Measurements from ENCODE around the gene PPP1R12A. TPM values are rescaled to one million over a fixed set of nuclear protein-coding genes. Genes with fewer than 3 reads are reported as not detected.

Gene PPP1R12A
- total and polyA plus RNA-seq, 8 donors = 6.1 to 31.7 (median 14.8) TPM

DNA sequence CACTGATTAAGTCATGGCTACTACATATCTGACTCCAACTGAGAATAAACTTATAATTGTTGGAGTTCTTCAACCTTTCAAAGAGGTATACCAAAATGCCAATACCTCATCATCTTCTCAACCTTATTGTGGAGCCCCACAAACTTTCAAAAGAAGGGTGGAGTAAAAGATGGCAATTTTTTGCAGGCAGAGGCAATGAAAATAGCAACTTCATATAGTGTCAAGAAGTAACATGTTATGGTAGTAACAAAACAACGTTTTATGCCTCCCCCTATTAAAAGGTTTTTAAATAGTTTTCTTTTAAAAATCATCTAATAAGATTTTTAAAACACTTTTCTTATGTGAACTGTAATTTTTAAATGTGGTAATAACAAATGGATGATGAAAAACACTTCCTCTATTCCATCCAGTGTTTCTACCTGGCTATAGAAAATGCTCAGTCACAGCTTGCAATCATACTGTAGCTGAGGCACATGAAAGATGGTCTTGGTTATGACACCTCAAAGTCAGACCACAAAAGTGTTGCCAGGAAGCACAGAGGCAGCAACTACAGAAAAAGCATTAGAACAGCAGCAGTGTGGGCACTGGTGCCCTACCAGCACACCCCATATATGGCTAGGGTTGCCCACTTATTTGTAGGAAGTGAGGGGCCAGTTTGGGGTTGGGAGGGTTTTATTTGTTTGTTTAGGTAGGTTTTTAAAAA, 7.0 kb downstream of the PPP1R12A start:
- peaks cover 0 to 15% (median 11%) of the 10 kb centered on the region in 3 donors for H3K4me1 ChIP-seq
- no peak overlapping the region for H3K27ac ChIP-seq
- ATAC-seq (peak in 1 of 4 donors; percentile 32), DNase-seq (no peak), FAIRE-seq (no peak)
- no peaks in the 10 kb centered on the region for H3K36me3 ChIP-seq
- H3K27me3 ChIP-seq = no peaks in the 10 kb centered on the region
- WGBS, 2 donors = 27 to 49% methylated on average over 1 of the region's 1 CpG
- intact Hi-C loops (cut with DNase I) = no loop called here
- H3K4me3 ChIP-seq = no peak overlapping the region
- H3K9me3 ChIP-seq = no peaks in the 10 kb centered on the region
- TF ChIP-seq, protein P1, sequence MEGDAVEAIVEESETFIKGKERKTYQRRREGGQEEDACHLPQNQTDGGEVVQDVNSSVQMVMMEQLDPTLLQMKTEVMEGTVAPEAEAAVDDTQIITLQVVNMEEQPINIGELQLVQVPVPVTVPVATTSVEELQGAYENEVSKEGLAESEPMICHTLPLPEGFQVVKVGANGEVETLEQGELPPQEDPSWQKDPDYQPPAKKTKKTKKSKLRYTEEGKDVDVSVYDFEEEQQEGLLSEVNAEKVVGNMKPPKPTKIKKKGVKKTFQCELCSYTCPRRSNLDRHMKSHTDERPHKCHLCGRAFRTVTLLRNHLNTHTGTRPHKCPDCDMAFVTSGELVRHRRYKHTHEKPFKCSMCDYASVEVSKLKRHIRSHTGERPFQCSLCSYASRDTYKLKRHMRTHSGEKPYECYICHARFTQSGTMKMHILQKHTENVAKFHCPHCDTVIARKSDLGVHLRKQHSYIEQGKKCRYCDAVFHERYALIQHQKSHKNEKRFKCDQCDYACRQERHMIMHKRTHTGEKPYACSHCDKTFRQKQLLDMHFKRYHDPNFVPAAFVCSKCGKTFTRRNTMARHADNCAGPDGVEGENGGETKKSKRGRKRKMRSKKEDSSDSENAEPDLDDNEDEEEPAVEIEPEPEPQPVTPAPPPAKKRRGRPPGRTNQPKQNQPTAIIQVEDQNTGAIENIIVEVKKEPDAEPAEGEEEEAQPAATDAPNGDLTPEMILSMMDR (IDR thresholded peaks at IDR 0.05) = no peak

DNA sequence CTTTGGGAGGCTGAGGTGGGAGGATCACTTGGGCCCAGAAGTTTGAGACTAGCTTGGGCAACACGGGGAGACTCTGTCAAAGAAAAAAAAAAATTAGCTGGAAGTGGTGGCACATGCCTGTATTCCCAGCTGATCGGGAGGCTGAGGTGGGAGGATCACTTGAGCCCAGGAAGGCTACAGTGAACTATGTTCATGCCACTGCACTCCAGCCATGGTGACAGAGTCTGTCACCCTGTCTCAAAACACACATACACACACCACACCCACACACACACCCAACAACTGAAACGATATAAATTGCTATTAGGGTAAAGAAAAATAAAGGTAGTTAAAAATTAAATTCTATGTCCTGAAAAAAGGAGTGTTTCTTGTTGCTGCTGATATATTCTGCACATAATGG, 7.9 kb downstream of the PPP1R12A start:
- H3K27ac ChIP-seq = no peak overlapping the region
- no peak for ATAC-seq
- WGBS, 2 donors = 54 to 57% methylated on average over 3 of the region's 3 CpGs
- H3K4me3 ChIP-seq = no peak overlapping the region
- H3K27me3 ChIP-seq = no peaks in the 10 kb centered on the region
- intact Hi-C loops (cut with DNase I) = no loop called here
- TF ChIP-seq, protein P1 (IDR thresholded peaks at IDR 0.05) = no peak
- FAIRE-seq = no peak
- DNase-seq = no peak
- no peaks in the 10 kb centered on the region for H3K36me3 ChIP-seq
- peaks cover 0 to 5% (median 1%) of the 10 kb centered on the region in 3 donors for H3K4me1 ChIP-seq
- no peaks in the 10 kb centered on the region for H3K9me3 ChIP-seq

DNA sequence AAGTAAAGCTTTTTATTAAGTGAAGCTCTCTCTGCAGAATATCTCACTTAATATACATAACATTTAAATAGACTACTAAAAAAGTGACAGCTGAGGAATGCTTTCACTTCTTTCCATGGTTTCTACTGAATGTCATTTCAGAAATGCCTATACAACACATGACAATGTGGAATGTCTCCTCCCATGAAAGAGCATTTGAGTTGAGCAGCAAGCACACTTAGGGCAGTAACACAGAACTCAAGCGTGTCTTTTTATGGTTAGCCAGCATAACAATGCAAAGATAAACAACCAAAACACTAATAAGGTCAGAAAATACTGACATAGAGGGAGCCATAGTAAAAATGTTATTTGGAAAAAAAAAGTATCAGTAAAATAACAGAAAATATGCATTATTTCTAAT, 9.4 kb downstream of the PPP1R12A start:
- no peak overlapping the region for H3K4me3 ChIP-seq
- FAIRE-seq (no peak), ATAC-seq (no peak), DNase-seq (no peak)
- TF ChIP-seq, protein P1 (IDR thresholded peaks at IDR 0.05) = no peak
- no peaks in the 10 kb centered on the region for H3K9me3 ChIP-seq
- intact Hi-C loops (cut with DNase I) = no loop called here
- peaks cover 0 to 9% (median 0%) of the 10 kb centered on the region in 3 donors for H3K4me1 ChIP-seq
- WGBS, 2 donors = 68 to 86% methylated on average over 1 of the region's 1 CpG
- no peaks in the 10 kb centered on the region for H3K36me3 ChIP-seq
- H3K27me3 ChIP-seq = no peaks in the 10 kb centered on the region
- H3K27ac ChIP-seq = no peak overlapping the region

DNA sequence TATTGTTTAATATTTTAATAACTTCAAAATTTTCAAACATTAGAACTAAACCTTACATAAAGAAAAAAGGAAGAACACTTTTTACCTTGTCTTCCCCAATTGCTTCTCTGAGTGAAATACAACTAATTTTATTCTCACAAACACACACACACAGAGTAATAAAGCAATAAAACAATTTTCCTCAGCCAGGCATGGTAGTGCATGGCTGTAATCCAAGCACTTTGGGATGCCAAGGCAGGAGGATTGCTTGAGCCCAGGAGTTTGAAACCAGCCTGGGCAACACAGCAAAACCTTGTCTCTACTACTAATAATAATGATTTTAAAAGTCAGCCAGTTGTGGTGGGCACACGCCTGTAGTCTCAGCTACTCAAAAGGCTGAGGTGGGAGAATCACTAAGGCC, 13.1 kb downstream of the PPP1R12A start:
- FAIRE-seq = no peak
- DNase-seq = no peak

More for the DNA sequence above, 13.1 kb downstream of the PPP1R12A start:
- ATAC-seq = no peak
- Histone ChIP-seq H3K4me3 (no peak overlapping the region), H3K36me3 (no peaks in the 10 kb centered on the region), H3K27ac (no peak overlapping the region), H3K4me1 (peaks cover 0 to 4% (median 0%) of the 10 kb centered on the region in 3 donors), H3K27me3 (no peaks in the 10 kb centered on the region), H3K9me3 (no peaks in the 10 kb centered on the region)
- intact Hi-C loops (cut with DNase I) = no loop called here
- WGBS, 2 donors = 80 to 89% methylated on average over 1 of the region's 1 CpG
- TF ChIP-seq, protein P1 (IDR thresholded peaks at IDR 0.05) = no peak
